H7 (cell line): ENCODE results near the gene ZC3H12C. TPM values are rescaled to one million over a fixed set of nuclear protein-coding genes. Genes with fewer than 3 reads are reported as not detected.

ENCODE experiments used
- DNase-seq: peaks from one replicate; pipeline ENCODE4 v3.0.0; 2012
- H3K27me3 ChIP-seq: 2 replicates; pipeline ENCODE4 v1.6.0; 2011; ENCODE audit warnings: mild to moderate bottlenecking, low read length; ENCODE audit not compliant: control insufficient read depth, insufficient read depth
- H3K36me3 ChIP-seq: replicated peaks from 2 replicates; pipeline ENCODE4 v1.5.1; 2011; ENCODE audit warnings: low read length; ENCODE audit not compliant: control insufficient read depth, insufficient read depth
- H3K4me3 ChIP-seq: 2 replicates; pipeline ENCODE4 v1.5.1; 2011; ENCODE audit warnings: low read depth, mild to moderate bottlenecking, control low read depth, low read length, moderate library complexity; ENCODE audit not compliant: insufficient read depth
- total RNA-seq: library from RNA; depleted of rRNA; stranded (reverse); fragments of >200 nt; shearing (Covaris generic); gene quantifications from 2 replicates; pipeline ENCODE4 v1.2.3, GENCODE V29; 2014

The ZC3H12C gene
- total RNA-seq, 1 experiment from 2014 or later, result 0.69 TPM

- Histone ChIP-seq H3K36me3 (no peaks in the 10 kb centered on the region), H3K4me3 (no peak overlapping the region), H3K27me3 (no peaks in the 10 kb centered on the region)
- DNase-seq, result no peak
These were observed 38.4 kb downstream of the ZC3H12C start for GRCh38 chr11:110131386-110132123.

GRCh38 chr11:110133160-110133559 is 40.0 kb downstream of the ZC3H12C start:
- Histone ChIP-seq H3K27me3 (no peaks in the 10 kb centered on the region), H3K36me3 (no peaks in the 10 kb centered on the region), H3K4me3 (no peak overlapping the region)
- no peak for DNase-seq

- no peaks in the 10 kb centered on the region for H3K27me3 ChIP-seq
- no peak for DNase-seq
- H3K4me3 ChIP-seq, result no peak overlapping the region
- H3K36me3 ChIP-seq, result no peaks in the 10 kb centered on the region
These were observed 40.9 kb downstream of the ZC3H12C start for GRCh38 chr11:110134110-110134509.

- DNase-seq, result no peak
- no peaks in the 10 kb centered on the region for H3K36me3 ChIP-seq
- H3K27me3 ChIP-seq, result no peaks in the 10 kb centered on the region
These were observed 48.6 kb downstream of the ZC3H12C start for GRCh38 chr11:110141812-110142211.

GRCh38 chr11:110147962-110148709 is 54.9 kb downstream of the ZC3H12C start:
- Histone ChIP-seq H3K4me3 (no peak overlapping the region), H3K27me3 (no peaks in the 10 kb centered on the region), H3K36me3 (no peaks in the 10 kb centered on the region)
- no peak for DNase-seq

More at GRCh38 chr11:110141812-110142211, 48.6 kb downstream of the ZC3H12C start:
- no peak overlapping the region for H3K4me3 ChIP-seq

- no peak for DNase-seq
- Histone ChIP-seq H3K36me3 (no peaks in the 10 kb centered on the region), H3K27me3 (no peaks in the 10 kb centered on the region), H3K4me3 (no peak overlapping the region)
These were observed 55.9 kb downstream of the ZC3H12C start for GRCh38 chr11:110148775-110149744.

- H3K36me3 ChIP-seq, result no peaks in the 10 kb centered on the region
- H3K4me3 ChIP-seq, result no peak overlapping the region
- DNase-seq, result no peak
- no peaks in the 10 kb centered on the region for H3K27me3 ChIP-seq
These were observed 59.0 kb downstream of the ZC3H12C start for GRCh38 chr11:110152199-110152598.

GRCh38 chr11:110153474-110153873 is 60.3 kb downstream of the ZC3H12C start:
- DNase-seq, result no peak
- Histone ChIP-seq H3K36me3 (no peaks in the 10 kb centered on the region), H3K27me3 (no peaks in the 10 kb centered on the region), H3K4me3 (no peak overlapping the region)

- H3K27me3 ChIP-seq, result no peaks in the 10 kb centered on the region
- H3K36me3 ChIP-seq, result no peaks in the 10 kb centered on the region
- no peak overlapping the region for H3K4me3 ChIP-seq
- no peak for DNase-seq
These were observed 63.3 kb downstream of the ZC3H12C start for GRCh38 chr11:110156503-110156902.

- no peak for DNase-seq
- H3K27me3 ChIP-seq, result no peaks in the 10 kb centered on the region
These were observed 65.4 kb downstream of the ZC3H12C start for GRCh38 chr11:110158317-110159200.

GRCh38 chr11:110159476-110159875 is 66.3 kb downstream of the ZC3H12C start:
- no peaks in the 10 kb centered on the region for H3K27me3 ChIP-seq
- DNase-seq, result no peak
- no peaks in the 10 kb centered on the region for H3K36me3 ChIP-seq
- no peak overlapping the region for H3K4me3 ChIP-seq

More at GRCh38 chr11:110158317-110159200, 65.4 kb downstream of the ZC3H12C start:
- Histone ChIP-seq H3K36me3 (no peaks in the 10 kb centered on the region), H3K4me3 (no peak overlapping the region)

GRCh38 chr11:110160016-110160415 is 66.8 kb downstream of the ZC3H12C start:
- Histone ChIP-seq H3K27me3 (no peaks in the 10 kb centered on the region), H3K36me3 (no peaks in the 10 kb centered on the region; the same call in 1 of the 2 replicates), H3K4me3 (no peak overlapping the region)
- no peak for DNase-seq

- Histone ChIP-seq H3K27me3 (no peaks in the 10 kb centered on the region), H3K36me3 (no peaks in the 10 kb centered on the region; the same call in 1 of the 2 replicates), H3K4me3 (no peak overlapping the region)
- no peak for DNase-seq
These were observed 67.2 kb downstream of the ZC3H12C start for GRCh38 chr11:110160437-110160836.
